ENCODE measurements around the gene NAPG. TPM values are rescaled to one million over a fixed set of nuclear protein-coding genes. Genes with fewer than 3 reads are reported as not detected.
"Not testable (repeated sequence)": the region's sequence is repeated elsewhere in the genome, so short reads cannot be mapped to it uniquely, and the experiment has no call there.

Gene NAPG
- polyA plus RNA-seq, 6 donors from 2014 or later: 9.6 to 16.8 (median 13.7) TPM

- Mint-ChIP-seq H3K27me3 (no peaks in the 10 kb centered on the region), H3K4me1 (peaks cover 14 to 15% (median 14%) of the 10 kb centered on the region in 3 donors), H3K27ac (peak overlapping the region in 1 of 6 donors; percentile 76), H3K36me3 (peaks cover 7 to 13% of the 10 kb centered on the region in 2 donors), H3K4me3 (peak overlapping the region in 7 of 8 donors; percentile 16 to 82 (median 76)), H3K9me3 (no peaks in the 10 kb centered on the region)
- ATAC-seq (ENCODE audit: low read depth in 2 of 2): peak; percentile 55 to 67
- no peak for DNase-seq
These were observed 34.0 kb downstream of the NAPG start for GRCh38 chr18:10559553-10560451.

GRCh38 chr18:10560452-10561045, 34.7 kb downstream of the NAPG start:
- DNase-seq: peak; percentile 39
- Mint-ChIP-seq H3K4me1 (peaks cover 14 to 15% (median 14%) of the 10 kb centered on the region in 3 donors), H3K27ac (peak overlapping the region in 2 of 6 donors; percentile 40 to 76), H3K9me3 (no peaks in the 10 kb centered on the region), H3K4me3 (peak overlapping the region in 5 of 8 donors; percentile 4 to 82 (median 73)), H3K36me3 (peaks cover 4 to 11% of the 10 kb centered on the region in 2 donors), H3K27me3 (no peaks in the 10 kb centered on the region)
- ATAC-seq (ENCODE audit: low read depth in 2 of 2): peak; percentile 62 to 68

- DNase-seq (no peak), ATAC-seq (ENCODE audit: low read depth in 2 of 2) (no peak)
- no peaks in the 10 kb centered on the region for H3K36me3 Mint-ChIP-seq
- no peak overlapping the region for H3K4me3 Mint-ChIP-seq
- no peak overlapping the region for H3K27ac Mint-ChIP-seq
- no peaks in the 10 kb centered on the region for H3K9me3 Mint-ChIP-seq
- H3K4me1 Mint-ChIP-seq: peaks cover 14 to 15% (median 14%) of the 10 kb centered on the region in 3 donors
- H3K27me3 Mint-ChIP-seq: no peaks in the 10 kb centered on the region
These were observed 36.9 kb downstream of the NAPG start for GRCh38 chr18:10562773-10563160.

- H3K27me3 Mint-ChIP-seq: no peaks in the 10 kb centered on the region
- no peaks in the 10 kb centered on the region for H3K36me3 Mint-ChIP-seq
- H3K4me3 Mint-ChIP-seq: no peak overlapping the region
- H3K9me3 Mint-ChIP-seq: no peaks in the 10 kb centered on the region
- H3K27ac Mint-ChIP-seq: no peak overlapping the region
- H3K4me1 Mint-ChIP-seq: peaks cover 11 to 15% (median 14%) of the 10 kb centered on the region in 3 donors
- no peak for ATAC-seq (ENCODE audit: low read depth in 2 of 2)
- DNase-seq: no peak
These were observed 38.1 kb downstream of the NAPG start for GRCh38 chr18:10563886-10564285.

GRCh38 chr18:10564975-10565773, 39.3 kb downstream of the NAPG start:
- peak overlapping the region in 2 of 6 donors; percentile 66 to 85 for H3K27ac Mint-ChIP-seq

GRCh38 chr18:10565835-10566234, 40.0 kb downstream of the NAPG start:
- H3K4me3 Mint-ChIP-seq: no peak overlapping the region
- peaks cover 0 to 4% (median 0%) of the 10 kb centered on the region in 7 donors for H3K9me3 Mint-ChIP-seq
- no peak for DNase-seq
- H3K27me3 Mint-ChIP-seq: no peaks in the 10 kb centered on the region
- H3K36me3 Mint-ChIP-seq: no peaks in the 10 kb centered on the region
- peaks cover under 1 to 3% (median 2%) of the 10 kb centered on the region in 3 donors for H3K4me1 Mint-ChIP-seq
- H3K27ac Mint-ChIP-seq: peak overlapping the region in 1 of 6 donors; percentile 66
- ATAC-seq (ENCODE audit: low read depth in 2 of 2): no peak

More at GRCh38 chr18:10564975-10565773, 39.3 kb downstream of the NAPG start:
- no peaks in the 10 kb centered on the region for H3K27me3 Mint-ChIP-seq
- ATAC-seq (ENCODE audit: low read depth in 2 of 2) (no peak), DNase-seq (no peak)
- H3K4me1 Mint-ChIP-seq: peaks cover 7 to 9% (median 8%) of the 10 kb centered on the region in 3 donors
- H3K4me3 Mint-ChIP-seq: no peak overlapping the region
- H3K36me3 Mint-ChIP-seq: no peaks in the 10 kb centered on the region
- H3K9me3 Mint-ChIP-seq: peaks cover 0 to 4% (median 0%) of the 10 kb centered on the region in 7 donors

GRCh38 chr18:10566390-10566789, 40.6 kb downstream of the NAPG start:
- peaks cover 0 to 4% (median 0%) of the 10 kb centered on the region in 7 donors for H3K9me3 Mint-ChIP-seq
- no peak for DNase-seq
- H3K27me3 Mint-ChIP-seq: no peaks in the 10 kb centered on the region
- H3K27ac Mint-ChIP-seq: no peak overlapping the region
- H3K4me3 Mint-ChIP-seq: no peak overlapping the region
- H3K4me1 Mint-ChIP-seq: no peaks in the 10 kb centered on the region
- no peak for ATAC-seq (ENCODE audit: low read depth in 2 of 2)
- no peaks in the 10 kb centered on the region for H3K36me3 Mint-ChIP-seq

GRCh38 chr18:10569941-10570340, 44.1 kb downstream of the NAPG start:
- not testable (repeated sequence) for H3K4me3 Mint-ChIP-seq; DNase-seq; H3K4me1 Mint-ChIP-seq; H3K27ac Mint-ChIP-seq; ATAC-seq (ENCODE audit: low read depth in 2 of 2); H3K27me3 Mint-ChIP-seq; H3K9me3 Mint-ChIP-seq; H3K36me3 Mint-ChIP-seq

GRCh38 chr18:10570622-10571021, 44.8 kb downstream of the NAPG start:
- ATAC-seq (ENCODE audit: low read depth in 2 of 2) (no peak), DNase-seq (no peak)
- Mint-ChIP-seq H3K4me3 (no peak overlapping the region), H3K9me3 (peaks cover 0 to 4% (median 0%) of the 10 kb centered on the region in 7 donors), H3K4me1 (no peaks in the 10 kb centered on the region), H3K27ac (no peak overlapping the region), H3K27me3 (no peaks in the 10 kb centered on the region), H3K36me3 (no peaks in the 10 kb centered on the region)

- H3K9me3 Mint-ChIP-seq: peaks cover 0 to 4% (median 0%) of the 10 kb centered on the region in 7 donors
- DNase-seq (no peak), ATAC-seq (ENCODE audit: low read depth in 2 of 2) (no peak)
- no peak overlapping the region for H3K27ac Mint-ChIP-seq
- H3K4me3 Mint-ChIP-seq: peak overlapping the region in 1 of 8 donors; percentile 35
- no peaks in the 10 kb centered on the region for H3K36me3 Mint-ChIP-seq
- H3K4me1 Mint-ChIP-seq: no peaks in the 10 kb centered on the region
- no peaks in the 10 kb centered on the region for H3K27me3 Mint-ChIP-seq
These were observed 45.7 kb downstream of the NAPG start for GRCh38 chr18:10571537-10571936.

GRCh38 chr18:10573261-10573660, 47.4 kb downstream of the NAPG start:
- not testable (repeated sequence) for H3K27me3 Mint-ChIP-seq; H3K9me3 Mint-ChIP-seq; DNase-seq; ATAC-seq (ENCODE audit: low read depth in 2 of 2); H3K36me3 Mint-ChIP-seq; H3K4me3 Mint-ChIP-seq; H3K4me1 Mint-ChIP-seq; H3K27ac Mint-ChIP-seq

- DNase-seq; H3K36me3 Mint-ChIP-seq; H3K4me3 Mint-ChIP-seq; ATAC-seq (ENCODE audit: low read depth in 2 of 2); H3K27me3 Mint-ChIP-seq; H3K27ac Mint-ChIP-seq; H3K4me1 Mint-ChIP-seq; H3K9me3 Mint-ChIP-seq: not testable (repeated sequence)
These were observed 48.6 kb downstream of the NAPG start for GRCh38 chr18:10574412-10574811.

GRCh38 chr18:10577842-10578572, 52.2 kb downstream of the NAPG start:
- not testable (repeated sequence) for H3K4me1 Mint-ChIP-seq; ATAC-seq (ENCODE audit: low read depth in 2 of 2); H3K4me3 Mint-ChIP-seq; DNase-seq; H3K9me3 Mint-ChIP-seq; H3K27ac Mint-ChIP-seq; H3K36me3 Mint-ChIP-seq; H3K27me3 Mint-ChIP-seq

Measured in naive B cell (primary cell).